Fibroblast of mammary gland (primary cell): Measurements from ENCODE around the gene LCE3B.

ENCODE experiments used
- DNase-seq: peaks from one replicate; pipeline ENCODE4 v3.0.0-alpha.2; 2010; ENCODE audit warnings: low read depth
- H3K4me3 ChIP-seq: 2 replicates; pipeline ENCODE4 v1.5.1; 2011; ENCODE audit warnings: low read depth, mild to moderate bottlenecking, low read length, moderate library complexity; ENCODE audit not compliant: control insufficient read depth
- CTCF ChIP-seq: conservative IDR thresholded peaks from 2 replicates; pipeline ENCODE4 v1.5.1; 2011; ENCODE audit warnings: low read depth, low read length, inconsistent platforms; ENCODE audit not compliant: control insufficient read depth, insufficient read depth

Gene LCE3B

GRCh38 chr1:152654110-152654509, 40.5 kb downstream of the LCE3B start:
- TF ChIP-seq CTCF = peak; percentile 74
- DNase-seq = peak; percentile 63
- no peak overlapping the region for H3K4me3 ChIP-seq

- TF ChIP-seq CTCF = no peak
Measured at GRCh38 chr1:152656459-152656858, 42.8 kb downstream of the LCE3B start.

GRCh38 chr1:152657677-152658076, 44.1 kb downstream of the LCE3B start:
- no peak for TF ChIP-seq CTCF
- no peak overlapping the region for H3K4me3 ChIP-seq
- DNase-seq = no peak

More at GRCh38 chr1:152656459-152656858, 42.8 kb downstream of the LCE3B start:
- DNase-seq = no peak
- no peak overlapping the region for H3K4me3 ChIP-seq

- no peak for DNase-seq
- no peak overlapping the region for H3K4me3 ChIP-seq
- no peak for TF ChIP-seq CTCF
Measured at GRCh38 chr1:152658649-152659048, 45.0 kb downstream of the LCE3B start.

DNA sequence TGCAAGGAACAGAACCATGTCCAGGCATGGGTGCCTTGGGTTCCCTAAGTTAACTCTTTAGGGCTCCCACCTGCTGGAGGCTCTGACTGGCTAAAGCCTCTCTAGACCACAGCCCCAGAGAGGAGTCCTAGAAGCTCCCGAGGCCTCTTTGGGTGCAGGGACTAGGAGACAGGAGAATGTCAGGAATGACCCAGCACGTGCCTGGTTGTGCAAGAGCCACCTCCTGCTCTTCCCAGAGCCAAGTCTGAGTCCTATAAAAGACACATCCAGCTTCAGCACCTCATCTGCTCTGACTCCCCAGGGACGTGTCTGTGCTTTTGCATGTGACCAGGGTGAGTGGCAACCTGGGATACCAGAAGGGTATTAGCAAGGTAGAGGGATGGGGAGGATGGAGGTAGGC, 49.5 kb downstream of the LCE3B start, which contains the start of gene LCE2D:
Gene LCE2D, plus strand, starts transcription at position 283 of the 400 bp plus-strand sequence. CDS start 726 bp downstream, outside the sequence.
- H3K4me3 ChIP-seq = no peak within 1 kb of the TSS
- no peak for TF ChIP-seq CTCF
- no peak for DNase-seq
